Retina (tissue), 1 donor: Measurements from ENCODE around the gene ADCY1.
A peak's percentile ranks its signal among the peaks of the same experiment; 100 is the strongest.

Experiments
- DNase-seq: peaks from one replicate; pipeline ENCODE4 v3.0.0-alpha.2; 2016

The ADCY1 gene

DNA sequence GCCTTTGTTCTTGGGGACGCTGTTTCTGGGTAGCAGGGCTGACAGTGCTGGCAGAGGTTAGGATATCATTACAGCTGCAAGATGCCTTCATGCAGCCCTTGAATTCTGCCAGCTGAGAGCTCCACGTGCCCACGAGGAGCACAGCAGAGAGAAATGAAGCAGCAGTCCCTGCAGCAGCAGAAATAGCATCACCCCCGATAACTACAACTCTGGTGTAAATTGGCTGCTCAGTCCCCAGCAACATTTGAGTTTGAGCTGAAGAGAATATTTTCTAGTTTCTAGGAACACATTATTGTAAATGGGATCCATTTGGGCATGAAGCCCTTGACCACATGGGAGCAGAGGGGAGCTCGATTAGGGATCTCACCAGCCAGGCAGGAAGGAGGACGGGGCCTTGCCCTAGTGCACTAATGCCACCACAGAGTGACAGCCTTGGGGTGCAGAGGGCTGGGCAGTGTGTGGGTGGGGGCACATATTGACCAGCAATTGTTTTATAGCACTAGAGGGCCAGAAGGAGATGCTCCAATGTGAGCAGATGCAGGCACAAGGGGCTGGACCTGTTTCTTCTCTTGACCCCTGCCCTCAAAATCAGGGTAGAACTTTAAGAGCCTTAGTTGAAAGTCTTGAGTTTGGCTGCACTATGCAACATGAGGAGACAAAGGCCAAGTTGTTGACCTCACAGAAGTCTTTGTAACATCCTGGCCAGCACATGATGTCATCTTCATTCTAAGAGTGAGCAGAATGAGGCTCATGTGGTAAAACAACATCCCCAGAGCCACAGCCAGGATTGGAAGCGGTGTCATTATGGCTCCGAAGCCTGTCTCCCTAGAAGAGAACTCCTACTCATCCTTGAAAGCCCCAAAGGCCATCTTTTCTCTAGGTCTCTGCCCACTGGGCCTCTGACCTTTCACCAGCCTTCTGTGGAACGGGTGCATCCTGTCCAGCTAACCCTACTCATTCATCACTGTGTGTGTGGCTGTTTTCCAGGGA, 52.6 kb downstream of the ADCY1 start:
- DNase-seq = no peak

DNA sequence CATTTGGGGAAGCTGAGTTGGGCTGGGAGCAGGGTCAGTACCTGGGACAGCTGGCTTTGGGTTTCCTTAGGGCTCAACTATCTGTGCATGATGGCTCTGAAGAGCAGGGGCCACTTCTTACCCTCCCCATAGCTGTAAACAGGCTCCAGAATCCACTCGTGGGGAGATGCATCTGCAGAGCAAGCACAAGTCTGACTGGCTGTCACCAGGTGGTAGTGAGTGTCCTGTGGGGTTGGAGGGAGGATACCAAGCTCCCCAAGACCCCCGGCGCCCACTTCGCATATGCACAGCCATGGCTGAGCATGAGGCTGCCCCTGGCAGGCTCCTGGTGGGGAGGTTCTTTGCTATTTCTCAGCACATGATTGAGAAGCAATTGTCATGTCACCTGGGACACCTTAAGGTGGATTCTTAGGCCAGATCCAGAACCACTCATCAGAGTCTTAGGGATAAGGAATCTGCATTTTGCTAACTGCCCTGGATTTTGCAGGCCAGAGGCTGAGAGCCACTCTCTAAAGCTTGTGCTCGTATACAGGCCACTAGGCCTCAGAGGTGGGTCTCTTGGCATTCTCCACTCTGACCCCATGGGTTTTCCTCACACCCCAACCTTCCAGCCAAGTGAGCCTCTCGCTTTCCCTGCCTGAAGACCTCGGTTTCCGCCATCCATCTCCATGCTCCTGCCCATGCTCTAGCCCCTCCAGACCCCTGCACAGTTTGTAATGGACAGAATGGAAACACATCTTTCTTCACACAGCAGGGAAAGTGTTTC, 53.7 kb downstream of the ADCY1 start:
- DNase-seq = no peak

DNA sequence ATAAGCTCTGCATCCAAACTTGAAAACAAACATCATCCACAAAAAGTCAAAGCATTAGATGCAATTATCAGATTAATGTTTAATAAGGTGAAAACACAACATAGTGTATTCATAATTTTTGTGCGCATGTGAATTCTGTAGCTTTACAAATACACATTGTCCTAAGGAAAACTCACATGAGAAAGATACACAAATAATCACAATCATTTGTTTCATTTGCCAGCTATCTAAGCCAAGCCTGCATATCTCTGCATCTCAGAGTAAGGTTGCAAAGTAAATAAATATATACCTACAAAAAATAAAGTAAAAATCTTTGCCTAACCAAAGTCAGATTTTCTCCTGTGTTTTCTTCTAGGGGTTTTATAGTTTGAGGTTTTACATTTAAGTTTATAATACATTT, 57.4 kb downstream of the ADCY1 start:
- DNase-seq = no peak

DNA sequence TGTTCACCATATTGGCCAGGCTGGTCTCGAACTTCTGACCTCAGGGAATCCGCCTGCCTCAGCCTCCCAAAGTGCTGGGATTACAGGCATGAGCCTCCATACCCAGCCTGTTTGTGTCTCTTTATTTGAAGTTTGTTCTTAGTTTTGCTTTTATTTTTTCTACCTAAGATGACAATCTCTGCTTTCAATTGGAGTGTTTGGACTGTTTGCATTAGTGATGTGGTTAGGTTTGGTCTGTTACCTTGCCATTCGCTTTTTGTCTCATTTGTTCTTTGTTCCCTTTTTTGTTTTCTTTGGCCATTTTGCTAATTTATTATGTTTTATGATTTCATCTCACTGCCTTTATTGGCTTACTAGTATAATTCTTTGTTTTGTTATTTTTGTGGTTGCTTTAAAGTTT, 62.6 kb downstream of the ADCY1 start:
- DNase-seq = no peak

DNA sequence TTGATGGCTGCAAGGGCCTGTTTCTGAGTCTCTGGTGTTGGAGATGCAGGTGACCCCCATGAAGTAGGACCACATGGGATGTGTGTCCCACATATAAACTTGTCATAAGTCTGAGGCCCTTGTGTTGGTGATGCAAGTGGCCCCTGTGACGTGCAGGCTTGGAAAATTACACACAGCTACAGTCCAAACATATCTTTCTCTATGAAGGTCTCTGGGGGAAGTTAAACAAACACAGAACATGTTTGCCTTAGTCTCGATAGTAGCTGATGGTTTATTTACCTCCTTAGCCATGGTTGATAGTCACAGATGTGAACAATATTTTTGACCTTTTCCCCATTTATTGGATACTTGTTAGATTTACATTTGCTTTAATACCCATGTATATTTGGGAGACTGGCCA, 64.7 kb downstream of the ADCY1 start:
- no peak for DNase-seq

DNA sequence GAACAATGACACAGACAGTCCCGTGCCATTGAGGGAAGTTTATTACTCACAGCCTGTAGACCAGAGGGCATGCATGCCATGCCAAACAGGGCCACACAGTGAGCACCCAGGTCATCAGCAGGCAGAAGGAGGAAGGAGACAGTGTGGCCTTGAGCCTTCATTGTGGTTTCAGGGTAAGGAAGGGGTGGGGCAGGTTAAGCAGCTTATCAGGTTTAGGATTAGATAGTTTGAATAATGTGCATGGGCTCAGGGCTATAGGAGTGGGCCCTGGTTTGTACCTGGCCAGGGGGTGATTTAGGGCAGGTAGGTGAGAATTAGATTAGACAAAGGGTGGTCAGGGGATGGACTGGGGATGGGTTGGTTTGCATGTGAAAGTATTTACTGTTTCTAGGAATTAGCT, 67.9 kb downstream of the ADCY1 start:
- DNase-seq = no peak

DNA sequence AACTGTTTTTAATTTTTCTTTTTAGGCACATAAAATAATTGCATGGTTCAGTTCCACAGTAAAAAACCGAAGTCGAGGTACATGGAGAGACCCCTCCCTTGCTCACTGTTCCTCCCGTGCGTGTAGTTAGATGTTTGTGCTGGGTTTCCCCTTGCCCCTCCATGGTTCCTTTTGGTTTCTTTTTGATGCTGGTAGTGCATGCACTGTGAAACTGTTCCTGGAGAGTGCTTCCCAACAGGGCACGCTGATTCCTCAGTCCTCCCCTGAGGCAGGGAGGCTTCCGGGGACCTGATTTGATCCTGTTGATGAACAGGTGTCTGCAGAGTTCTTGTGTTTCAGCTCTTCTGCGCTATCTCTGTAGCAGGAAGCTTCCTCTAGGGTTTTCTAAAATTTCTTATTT, 69.5 kb downstream of the ADCY1 start:
- DNase-seq = no peak

DNA sequence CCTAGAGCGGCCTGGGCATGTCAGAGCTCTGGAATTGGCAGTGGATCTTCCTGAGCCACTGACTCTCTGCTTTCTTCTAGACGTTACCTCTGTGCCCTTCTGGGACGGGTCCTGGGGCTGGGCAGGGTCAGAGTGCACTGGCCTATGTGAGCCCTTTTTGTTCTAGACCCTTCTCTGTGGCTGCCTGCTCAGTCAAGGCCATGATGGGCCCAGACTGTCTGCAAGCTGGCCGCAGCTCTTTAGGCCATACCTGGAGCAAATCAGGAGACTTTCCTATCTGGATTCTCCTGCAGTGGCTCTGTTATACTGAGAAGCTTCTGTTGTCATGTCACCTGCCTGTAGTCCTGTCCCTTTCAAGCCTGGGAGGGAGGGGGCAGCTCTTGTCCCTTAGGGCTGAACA, 70.1 kb downstream of the ADCY1 start:
- DNase-seq = no peak

DNA sequence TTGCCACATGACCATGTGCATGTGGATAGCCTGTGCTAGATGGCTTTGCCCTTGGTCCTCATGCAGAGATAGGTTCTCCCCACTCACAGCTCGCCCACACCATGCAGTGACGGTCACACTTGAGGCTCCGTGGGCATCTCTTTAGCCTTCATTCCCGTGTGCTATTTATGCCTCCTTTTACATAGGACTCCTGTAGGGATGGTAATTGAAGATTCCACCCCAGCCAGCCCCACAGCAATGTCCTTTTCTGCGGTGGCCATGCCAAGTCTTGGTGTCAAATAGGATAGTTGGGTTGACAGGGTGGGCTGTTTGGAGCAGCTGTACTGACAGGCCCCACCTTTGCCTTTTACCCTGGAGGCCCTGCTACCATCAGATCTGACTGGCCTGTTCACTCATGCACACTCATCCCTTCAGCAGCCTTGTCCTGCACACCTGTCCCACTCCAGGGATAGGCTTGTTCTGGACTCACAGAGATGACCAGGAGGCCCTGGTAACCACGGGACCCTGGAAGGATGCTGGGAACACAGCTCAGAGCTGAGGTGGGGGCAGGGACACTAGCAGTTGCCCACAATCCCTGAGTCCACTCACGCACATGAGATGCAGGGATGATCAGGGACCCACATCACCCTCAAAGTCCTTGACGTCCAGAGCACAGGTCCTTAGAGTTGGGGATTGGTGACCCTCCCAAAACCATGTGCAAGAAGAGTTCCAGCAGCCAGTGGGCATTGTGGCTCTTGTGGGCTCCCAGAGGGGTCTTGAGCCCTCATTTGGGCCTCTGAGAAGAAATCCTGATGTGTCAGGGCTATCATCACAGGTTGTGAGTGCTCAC, 71.2 kb downstream of the ADCY1 start:
- DNase-seq = no peak

DNA sequence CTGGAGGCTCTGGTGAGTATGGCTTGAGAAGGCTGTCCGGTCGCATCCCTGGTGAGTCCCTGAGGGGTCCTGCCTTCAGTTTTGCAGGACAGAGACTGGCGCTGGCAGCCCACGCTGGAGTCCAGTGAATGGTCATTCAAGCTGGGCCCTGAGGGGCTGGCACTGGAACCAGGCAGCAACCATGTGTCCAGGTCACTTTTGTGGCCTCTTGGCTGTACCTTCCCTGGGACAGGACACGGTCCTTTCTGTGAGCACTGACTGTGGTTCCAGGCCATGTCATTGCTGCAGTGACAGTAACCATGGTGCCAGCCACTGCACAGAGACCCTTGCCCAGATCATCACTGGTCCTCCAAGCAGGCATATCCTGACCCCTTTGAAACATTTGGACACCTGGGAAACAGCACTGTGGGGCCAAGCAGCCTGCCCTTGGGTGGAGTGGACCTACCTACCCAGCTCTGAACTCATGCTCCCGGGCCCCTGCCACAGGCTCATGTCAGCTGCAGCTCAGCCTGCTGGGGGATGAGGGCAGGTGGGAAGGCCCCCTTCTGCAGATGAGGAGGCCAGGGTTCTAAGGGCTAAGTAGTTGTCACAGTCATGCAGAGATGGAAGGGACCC, 72.1 kb downstream of the ADCY1 start:
- DNase-seq = no peak

DNA sequence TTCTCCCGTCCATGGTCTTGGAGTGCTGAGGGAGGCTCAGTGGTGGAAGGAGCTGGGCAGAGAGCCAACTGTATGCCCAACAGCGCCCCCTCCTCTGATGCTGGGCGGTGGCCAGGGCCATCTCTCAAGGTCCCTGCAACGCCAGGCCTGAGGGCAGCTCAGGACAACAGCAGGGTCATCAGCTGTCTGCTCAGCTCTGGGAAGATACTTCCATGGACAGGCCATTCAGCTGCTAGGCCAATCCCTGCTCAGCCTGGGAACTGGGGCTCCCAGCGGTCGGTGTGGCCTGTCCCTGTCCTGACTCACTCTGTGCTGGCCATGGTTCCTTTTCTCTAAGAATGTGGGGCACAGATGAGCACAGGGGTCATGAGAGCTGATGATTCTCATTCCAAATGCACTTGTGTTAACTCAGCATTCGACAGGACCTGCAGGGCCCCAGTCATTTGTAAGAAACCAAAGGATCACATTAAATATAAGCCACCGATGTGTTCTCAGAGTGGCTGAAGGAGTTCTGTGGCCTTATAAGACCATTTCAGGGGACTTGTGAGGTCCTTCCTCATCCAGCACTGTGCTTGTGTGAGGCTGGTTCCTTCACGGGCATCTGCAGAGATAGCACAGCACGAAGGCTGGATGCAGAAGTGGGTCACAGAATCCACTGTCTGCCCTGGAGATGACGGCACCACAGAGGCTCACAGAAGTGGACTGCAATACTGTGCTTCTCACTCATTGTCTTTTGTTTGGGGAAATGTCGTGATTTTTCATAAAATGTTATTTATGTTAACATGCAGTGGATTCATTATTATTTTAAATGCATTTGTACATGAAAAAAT, 73.0 kb downstream of the ADCY1 start:
- peak; percentile 77 for DNase-seq

DNA sequence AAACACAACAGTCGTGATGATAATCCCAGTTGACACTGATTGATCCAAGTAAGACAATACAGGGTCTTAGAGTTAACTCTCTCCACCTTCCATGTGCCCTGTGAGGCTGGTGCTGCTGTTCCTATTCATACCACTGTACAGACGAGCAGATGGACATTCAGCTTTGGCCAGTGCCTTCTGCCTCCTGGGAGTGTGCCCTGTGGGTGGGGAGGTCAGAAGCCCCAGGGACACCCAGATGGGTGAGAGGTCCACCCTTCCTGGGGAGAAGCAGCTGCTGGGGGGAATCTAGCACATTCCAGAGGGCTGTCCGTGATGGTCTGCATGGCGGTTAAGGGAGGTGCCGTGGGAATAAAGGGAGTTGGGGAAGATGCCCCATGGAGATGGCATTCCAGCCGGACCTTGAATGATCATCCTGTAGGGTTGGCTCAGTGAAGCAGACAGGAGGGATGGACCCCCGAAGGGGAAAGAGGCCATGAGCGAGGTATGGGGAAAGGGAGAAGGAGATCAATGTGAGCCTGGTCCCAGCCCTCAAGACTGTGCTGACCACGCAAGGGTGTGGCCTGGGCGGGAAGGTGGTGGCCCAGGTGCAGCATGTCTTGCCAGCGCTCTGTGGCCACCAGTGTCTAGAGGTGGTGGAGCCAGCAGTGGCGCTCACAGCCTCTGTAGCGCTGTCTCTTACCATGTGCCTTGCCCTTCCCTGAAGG, 74.0 kb downstream of the ADCY1 start:
- peak; percentile 36 for DNase-seq

DNA sequence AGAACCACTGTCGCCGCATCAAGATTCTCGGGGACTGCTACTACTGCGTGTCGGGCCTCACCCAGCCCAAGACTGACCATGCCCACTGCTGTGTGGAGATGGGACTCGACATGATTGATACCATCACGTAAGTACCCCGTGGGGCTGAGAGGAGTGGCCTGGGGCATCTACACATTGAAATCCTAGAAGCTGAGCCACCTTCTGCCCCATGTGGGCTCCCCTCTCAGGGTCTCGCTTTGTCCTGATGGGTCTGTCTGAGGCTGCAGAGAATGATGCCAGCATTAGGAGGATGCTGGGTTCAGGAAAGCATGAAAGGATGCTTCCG, 74.5 kb downstream of the ADCY1 start:
- DNase-seq = no peak

DNA sequence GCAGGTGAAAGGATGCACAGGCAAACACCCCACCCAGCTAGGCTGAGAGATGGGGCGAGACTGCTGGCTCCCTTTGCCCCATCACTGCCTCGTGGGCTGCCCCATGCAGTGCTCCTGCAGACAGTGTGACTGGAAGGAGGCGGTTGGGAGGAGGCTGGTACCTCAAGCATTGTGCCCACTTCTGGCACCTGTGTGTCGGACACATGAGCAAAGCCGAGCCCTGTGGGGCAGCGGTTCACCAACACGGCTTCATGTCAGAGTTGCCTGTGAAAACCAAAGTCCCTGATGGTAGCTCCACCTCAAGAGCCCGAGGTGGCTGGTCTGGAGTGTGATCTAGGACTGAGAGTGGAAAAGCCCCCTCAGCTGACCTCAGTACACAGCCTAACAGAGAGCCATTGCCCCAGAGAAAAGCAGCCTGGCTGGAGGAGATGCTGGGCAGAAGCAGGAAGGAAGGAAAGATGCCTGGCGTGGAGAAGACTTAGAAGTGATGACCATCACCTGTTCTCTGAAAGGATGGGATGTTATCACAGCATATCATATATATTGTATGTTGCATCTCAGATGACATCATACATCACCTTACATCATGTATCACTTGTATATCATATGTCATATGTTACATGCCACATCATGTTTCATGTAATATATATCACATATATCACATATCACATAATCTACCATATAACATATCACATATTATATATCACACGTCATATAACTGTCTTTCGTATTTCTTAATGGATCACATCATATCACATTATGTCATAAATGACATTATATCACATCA, 75.6 kb downstream of the ADCY1 start:
- DNase-seq = no peak

DNA sequence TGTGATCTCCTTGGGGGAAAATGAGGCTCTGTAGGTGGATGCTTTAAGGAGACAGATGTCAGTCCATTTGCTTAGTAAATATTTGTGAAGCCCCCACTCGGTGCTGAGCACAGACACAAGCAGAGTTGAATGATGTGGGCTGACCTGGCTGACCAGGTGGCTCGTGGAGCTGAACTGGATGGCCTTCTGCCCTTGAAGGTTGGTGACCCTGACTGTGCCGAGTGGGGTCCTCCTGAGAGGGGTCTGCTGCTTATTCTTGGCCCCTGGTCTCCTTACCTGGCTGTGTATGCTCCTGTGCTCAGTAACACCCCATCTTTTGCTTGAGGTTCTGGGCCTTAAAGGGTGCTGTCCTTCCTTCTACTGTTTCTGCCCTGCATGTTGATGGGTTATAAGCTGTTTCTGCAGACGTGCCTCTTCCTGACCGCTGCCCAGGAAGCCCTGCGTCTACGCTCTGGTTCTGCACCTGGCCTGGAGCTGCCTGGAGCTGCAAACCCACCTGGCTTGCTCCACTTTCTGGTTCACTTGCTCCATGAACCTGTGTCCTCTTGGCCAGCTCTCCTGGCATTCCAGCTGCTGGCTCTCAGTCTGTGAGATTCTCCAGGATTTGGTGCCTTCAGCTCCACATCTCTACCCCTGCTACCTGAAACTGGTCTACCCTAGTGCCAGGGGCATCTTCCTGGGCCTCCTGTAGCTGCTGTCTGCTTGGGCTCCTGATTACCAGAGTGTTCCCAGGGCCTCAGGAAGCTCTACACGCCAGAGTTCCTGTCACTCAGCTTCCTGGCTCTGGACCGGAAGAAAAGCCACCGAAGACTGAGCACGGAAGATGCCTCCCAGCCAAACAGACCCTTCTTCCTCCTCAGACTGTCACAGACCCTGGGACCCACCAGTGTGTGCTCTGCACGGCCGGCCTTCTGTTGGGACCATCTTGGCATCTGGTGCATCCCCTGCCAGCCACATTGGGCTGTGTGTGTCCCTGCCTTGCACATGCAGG, 76.5 kb downstream of the ADCY1 start:
- DNase-seq = no peak

DNA sequence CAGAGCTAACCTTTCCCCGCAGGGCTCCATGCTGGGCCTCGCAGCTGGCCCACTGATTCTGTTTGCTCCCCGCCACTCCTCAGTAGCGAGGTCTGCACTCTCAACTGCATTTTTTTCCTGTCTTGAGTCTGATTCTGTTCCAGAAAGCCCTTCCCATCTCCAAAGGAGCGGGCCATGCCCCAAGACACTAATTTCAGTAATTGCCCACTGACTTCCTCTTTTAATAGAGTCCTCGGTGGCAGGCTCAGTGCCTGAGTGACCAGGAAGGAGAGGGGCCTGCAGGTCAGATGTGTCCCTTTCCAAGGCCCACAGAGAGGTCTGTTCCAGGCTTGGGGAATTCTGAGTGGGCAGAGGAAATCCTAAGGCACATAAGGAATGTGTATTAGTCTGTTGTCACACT, 77.4 kb downstream of the ADCY1 start:
- DNase-seq = no peak

DNA sequence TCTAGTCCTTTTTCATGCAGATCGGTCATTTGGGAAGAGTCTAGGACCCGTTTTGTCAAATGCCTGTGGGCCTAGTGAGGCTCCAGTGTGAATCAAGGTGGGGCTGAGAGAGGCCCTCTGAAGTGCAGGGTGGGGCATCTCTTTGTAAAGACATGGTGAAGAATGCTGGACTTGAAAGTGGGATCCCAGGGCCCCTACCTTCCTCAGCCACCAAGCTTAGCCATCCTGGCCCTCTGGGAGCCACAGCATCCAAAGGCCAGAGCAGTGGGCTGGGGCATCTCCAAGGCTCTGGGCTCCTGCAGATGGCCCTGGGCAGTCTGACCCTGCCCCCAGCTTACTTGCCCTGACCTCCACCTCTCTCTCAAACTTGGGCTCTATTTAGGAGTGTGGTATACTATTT, 78.5 kb downstream of the ADCY1 start:
- no peak for DNase-seq

DNA sequence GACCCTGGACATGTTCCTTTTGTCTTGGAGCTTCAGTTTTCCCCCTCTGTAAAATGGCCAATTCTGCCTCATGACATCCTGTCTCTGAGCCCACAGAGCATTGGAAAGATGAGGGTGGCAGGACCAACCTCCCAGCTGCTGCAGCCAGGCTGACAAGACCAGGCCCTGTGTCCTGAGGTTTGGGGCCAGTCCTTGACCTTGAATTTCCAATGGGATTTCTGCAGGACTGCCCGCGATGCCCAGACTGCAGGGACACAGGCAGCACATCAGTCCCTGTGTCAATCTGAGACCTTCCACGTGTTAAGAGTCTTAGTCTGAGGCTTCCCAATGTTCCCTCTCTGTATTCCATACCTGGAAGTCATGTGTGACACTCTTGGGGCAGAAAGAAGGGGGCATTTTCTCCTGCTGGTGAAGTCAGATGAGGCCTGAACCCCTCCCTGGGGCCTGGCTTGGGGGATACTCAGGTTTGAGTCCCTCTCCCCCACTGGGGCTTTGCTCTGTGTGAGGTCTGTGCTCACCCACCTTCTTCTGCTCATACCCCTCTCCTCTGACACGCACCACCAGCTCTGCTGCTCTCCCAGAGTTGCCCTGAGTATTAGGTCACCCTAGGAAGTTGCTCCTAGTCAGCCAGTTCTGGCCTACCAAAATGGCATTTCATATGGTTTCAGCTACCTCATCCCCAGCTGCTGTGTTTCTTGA, 79.2 kb downstream of the ADCY1 start:
- DNase-seq = no peak

DNA sequence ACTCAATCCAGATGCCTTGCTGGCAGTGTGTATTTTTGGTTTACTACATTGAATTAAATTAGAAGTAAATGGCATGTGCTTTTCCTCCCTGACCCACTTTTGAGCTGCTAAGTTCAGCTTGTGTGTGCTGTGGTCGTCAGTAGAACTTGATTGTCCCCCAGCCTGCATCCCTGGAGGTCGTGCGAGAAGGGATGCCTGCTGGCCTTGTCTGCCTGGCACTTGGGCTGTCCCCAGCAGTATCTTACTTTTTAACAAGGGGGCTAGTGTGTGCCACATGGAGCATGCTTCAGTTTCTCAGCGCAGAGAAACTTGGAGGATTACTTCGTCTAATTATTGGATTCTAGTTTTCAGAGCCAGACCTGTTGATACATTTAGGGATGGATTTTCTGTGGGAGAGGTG, 80.2 kb downstream of the ADCY1 start:
- no peak for DNase-seq
